IPS-18a (cell line): ENCODE results near the gene SGTA.

ENCODE experiments used
- H3K27ac ChIP-seq: one replicate; pipeline ENCODE4 v1.5.1; 2013; ENCODE audit warnings: low read length
- H3K27me3 ChIP-seq: one replicate; pipeline ENCODE4 v1.6.1; 2013; ENCODE audit warnings: mild to moderate bottlenecking, low read length; ENCODE audit not compliant: control insufficient read depth, insufficient read depth
- H3K36me3 ChIP-seq: one replicate; pipeline ENCODE4 v1.6.1; 2013; ENCODE audit warnings: low read depth, low read length; ENCODE audit not compliant: control insufficient read depth
- H3K4me1 ChIP-seq: one replicate; pipeline ENCODE4 v1.6.1; 2013; ENCODE audit warnings: low read depth, low read length; ENCODE audit not compliant: control insufficient read depth
- H3K4me3 ChIP-seq: one replicate; pipeline ENCODE4 v1.5.1; 2013; ENCODE audit warnings: low read length
- H3K9ac ChIP-seq: one replicate; pipeline ENCODE4 v1.6.1; 2013; ENCODE audit warnings: mild to moderate bottlenecking, low read length, moderate library complexity
- H3K9me3 ChIP-seq: one replicate; pipeline ENCODE4 v1.6.1; 2013; ENCODE audit warnings: low read depth, low read length; ENCODE audit not compliant: control insufficient read depth

SGTA gene

DNA sequence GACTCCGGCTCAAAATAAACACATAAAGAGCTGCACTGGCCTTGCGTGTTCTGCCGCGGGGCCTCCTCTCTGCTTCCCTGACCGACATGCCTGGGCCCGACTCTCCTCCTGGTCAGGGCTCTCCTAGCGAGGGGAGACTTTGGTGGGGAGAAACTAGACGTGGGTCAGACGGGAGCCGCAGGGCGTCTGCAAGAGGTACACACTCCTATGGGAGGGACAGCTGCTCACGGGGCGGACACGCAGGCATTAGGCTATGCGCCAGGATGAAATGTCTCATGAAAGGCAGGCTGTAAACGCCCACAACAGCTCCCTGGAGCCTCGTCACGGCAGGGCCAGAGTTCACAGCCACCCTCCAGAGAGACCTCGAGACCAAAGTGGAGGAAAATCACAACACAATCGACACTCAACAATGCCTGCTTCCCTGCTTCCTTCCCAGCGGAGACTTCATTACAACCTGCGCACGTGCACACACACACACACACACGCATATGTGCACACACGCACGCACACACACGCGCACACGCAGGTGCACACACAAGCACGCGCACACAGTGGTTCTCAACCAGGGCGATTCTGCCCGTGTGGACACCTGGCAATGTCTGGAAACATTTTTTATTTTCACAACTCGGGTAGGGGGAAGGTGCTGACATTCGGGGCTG lies 49.0 kb downstream of the SGTA start:
- peaks cover 9% of the 10 kb centered on the region for H3K36me3 ChIP-seq
- no peak overlapping the region for H3K9ac ChIP-seq
- no peak overlapping the region for H3K27ac ChIP-seq

DNA sequence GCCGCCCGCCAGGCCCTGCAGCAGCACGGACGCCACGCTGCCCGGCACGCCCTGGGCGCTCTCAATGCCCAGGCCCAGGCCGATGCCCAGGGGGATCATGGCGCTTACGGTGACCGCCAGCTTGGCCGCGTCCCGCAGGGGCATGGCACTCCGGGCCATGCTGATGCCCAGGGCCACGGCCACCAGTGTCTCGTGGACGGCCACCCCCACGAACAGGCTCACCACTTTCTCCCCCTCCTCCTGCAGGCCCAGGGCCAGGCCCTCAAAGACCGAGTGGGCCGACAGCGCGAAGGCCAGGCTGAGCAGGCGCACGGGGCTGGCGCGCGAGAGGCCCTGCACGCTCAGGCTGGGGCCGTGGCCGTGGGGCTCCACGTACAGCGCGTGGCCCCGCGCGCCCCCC lies 50.2 kb downstream of the SGTA start:
- H3K4me1 ChIP-seq: no peaks in the 10 kb centered on the region
- no peak overlapping the region for H3K27ac ChIP-seq
- peaks cover 9% of the 10 kb centered on the region for H3K36me3 ChIP-seq
- no peak overlapping the region for H3K9ac ChIP-seq
- H3K27me3 ChIP-seq: peaks cover 4% of the 10 kb centered on the region
- H3K9me3 ChIP-seq: no peaks in the 10 kb centered on the region
- H3K4me3 ChIP-seq: no peak overlapping the region

More for the DNA sequence above, 49.0 kb downstream of the SGTA start:
- H3K9me3 ChIP-seq: no peaks in the 10 kb centered on the region
- H3K4me1 ChIP-seq: no peaks in the 10 kb centered on the region
- H3K27me3 ChIP-seq: no peaks in the 10 kb centered on the region
- H3K4me3 ChIP-seq: no peak overlapping the region

- H3K36me3 ChIP-seq: peaks cover 9% of the 10 kb centered on the region
- no peak overlapping the region for H3K9ac ChIP-seq
- H3K4me1 ChIP-seq: no peaks in the 10 kb centered on the region
- peaks cover 10% of the 10 kb centered on the region for H3K27me3 ChIP-seq
- H3K9me3 ChIP-seq: no peaks in the 10 kb centered on the region
- no peak overlapping the region for H3K27ac ChIP-seq
- H3K4me3 ChIP-seq: no peak overlapping the region
These were observed 50.8 kb downstream of the SGTA start for GRCh38 chr19:2732157-2732725.

DNA sequence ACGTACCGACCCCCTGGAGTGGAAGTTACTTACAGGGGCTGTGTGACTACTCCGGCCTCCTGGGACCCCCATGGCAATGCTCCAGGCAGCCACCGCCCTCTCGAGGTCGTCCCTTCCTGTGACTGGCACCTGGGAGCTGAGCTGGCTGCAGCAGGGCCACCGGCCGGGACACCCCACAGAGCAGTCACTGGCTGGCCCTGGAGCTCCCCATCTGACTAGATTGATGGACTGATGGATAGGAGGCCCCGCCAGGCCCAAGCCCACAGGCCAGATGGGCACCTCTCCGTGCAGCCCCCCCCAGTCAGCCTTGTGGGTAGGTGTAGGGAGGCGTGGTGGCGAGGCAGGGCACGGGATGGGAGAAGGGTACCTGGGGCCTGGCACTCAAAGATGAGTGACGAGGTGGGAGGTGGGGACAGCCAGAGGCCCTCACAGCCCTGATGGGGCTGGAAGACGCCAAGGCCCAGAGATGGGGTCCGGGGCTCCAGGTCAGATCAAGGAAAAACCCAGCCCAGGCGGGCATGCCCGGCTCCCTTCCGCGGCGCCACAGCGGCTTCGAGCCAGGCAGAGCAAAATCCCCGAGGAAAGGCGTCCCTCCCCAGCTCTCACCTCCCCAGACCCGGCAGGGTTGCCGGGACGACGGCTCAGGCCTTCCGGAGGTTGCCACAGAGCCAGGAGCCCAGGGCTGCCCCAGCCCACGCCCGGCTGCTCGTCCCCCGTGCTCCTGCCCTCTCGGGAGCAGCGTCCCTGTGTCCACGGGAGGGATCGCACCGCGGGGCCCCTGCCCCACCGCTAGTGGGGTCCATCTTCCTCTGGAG lies 51.7 kb downstream of the SGTA start:
- peaks cover 13% of the 10 kb centered on the region for H3K27me3 ChIP-seq
- H3K27ac ChIP-seq: no peak overlapping the region
- peaks cover 4% of the 10 kb centered on the region for H3K36me3 ChIP-seq
- no peak overlapping the region for H3K9ac ChIP-seq
- H3K9me3 ChIP-seq: no peaks in the 10 kb centered on the region
- H3K4me3 ChIP-seq: no peak overlapping the region
- no peaks in the 10 kb centered on the region for H3K4me1 ChIP-seq

DNA sequence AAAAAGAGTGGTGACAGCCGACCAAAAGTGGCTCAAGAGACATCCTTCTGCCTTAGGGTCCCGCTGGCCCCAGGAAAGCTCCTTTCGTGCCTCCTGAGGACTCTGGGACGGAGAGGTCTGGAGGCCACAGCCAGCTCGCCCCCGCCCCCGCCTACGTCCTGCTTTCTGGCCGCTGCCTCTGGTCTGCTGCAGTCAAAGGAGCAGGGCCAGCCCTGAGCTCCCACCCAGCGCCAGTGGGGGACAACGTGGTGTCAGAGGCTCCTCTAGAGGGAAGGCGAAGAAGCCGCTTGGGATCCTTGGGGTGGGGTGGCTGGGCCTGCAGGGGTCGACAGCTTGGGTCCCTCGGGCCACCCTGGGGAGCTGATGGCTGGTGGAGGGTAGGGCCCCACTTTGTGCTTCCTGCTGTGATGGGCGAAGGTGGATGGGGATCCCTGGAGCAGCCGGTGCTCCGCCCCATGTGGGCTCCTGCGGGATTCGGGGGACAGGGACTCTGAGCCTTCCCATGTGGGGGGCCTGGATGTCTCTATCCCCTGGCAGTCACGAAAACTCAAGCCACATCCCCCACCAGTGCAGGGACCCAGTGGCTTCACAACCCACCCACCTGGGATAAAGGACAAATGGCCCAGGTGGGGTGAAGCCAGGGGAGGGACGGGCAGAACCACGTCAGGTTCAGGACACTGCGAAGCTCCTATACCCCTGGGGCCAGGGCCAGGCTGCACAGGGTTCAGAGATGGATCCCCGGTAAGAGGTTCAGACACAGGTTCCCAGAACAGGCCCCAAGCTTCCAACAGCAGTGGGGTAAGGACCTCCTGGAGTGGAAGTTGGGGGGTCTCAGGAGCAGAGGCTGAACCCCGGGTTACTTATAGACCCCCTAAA lies 52.9 kb downstream of the SGTA start:
- H3K27me3 ChIP-seq: peaks cover 13% of the 10 kb centered on the region
- no peaks in the 10 kb centered on the region for H3K9me3 ChIP-seq
- H3K4me1 ChIP-seq: no peaks in the 10 kb centered on the region
- H3K4me3 ChIP-seq: no peak overlapping the region
- no peak overlapping the region for H3K27ac ChIP-seq
- no peak overlapping the region for H3K9ac ChIP-seq
- H3K36me3 ChIP-seq: no peaks in the 10 kb centered on the region

DNA sequence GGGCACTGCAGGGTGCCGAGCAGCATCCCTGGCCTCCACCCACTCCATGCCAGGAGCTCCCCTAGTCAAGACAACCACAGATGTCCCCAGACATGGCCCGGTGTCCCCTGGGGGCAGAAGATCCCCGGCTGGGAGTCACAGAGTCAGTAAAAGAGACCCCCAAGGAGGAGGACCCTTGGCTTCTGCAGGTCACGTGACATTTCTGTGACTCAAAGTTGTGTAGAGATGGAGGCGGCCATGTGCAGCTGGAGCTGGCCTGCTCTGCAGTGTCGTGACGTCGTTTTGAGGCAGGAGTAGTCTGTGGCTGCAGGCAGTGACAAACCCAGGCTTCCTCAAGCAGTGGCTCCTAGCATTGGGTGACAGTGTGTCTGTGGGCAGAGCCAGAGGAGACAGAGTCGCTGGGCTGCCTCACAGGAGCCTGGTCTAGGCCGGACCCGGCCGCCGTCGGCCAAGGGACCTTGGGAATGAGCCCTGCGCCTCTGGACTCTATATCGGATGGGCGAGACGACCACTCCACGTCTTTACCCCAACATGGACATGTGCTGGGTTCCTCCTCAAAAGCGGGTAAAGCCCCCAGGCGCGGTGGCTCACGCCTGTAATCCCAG lies 54.2 kb downstream of the SGTA start:
- H3K9ac ChIP-seq: no peak overlapping the region
- no peaks in the 10 kb centered on the region for H3K36me3 ChIP-seq
- no peaks in the 10 kb centered on the region for H3K4me1 ChIP-seq
- no peak overlapping the region for H3K4me3 ChIP-seq
- no peak overlapping the region for H3K27ac ChIP-seq
- peaks cover 13% of the 10 kb centered on the region for H3K27me3 ChIP-seq
- no peaks in the 10 kb centered on the region for H3K9me3 ChIP-seq

GRCh38 chr19:2727640-2727944 lies 55.5 kb downstream of the SGTA start:
- Histone ChIP-seq H3K9me3 (no peaks in the 10 kb centered on the region), H3K36me3 (no peaks in the 10 kb centered on the region), H3K27me3 (peaks cover 13% of the 10 kb centered on the region), H3K9ac (no peak overlapping the region), H3K27ac (no peak overlapping the region), H3K4me1 (no peaks in the 10 kb centered on the region), H3K4me3 (no peak overlapping the region)

GRCh38 chr19:2726904-2727639 lies 56.0 kb downstream of the SGTA start:
- H3K27ac ChIP-seq: no peak overlapping the region
- no peak overlapping the region for H3K9ac ChIP-seq
- H3K9me3 ChIP-seq: no peaks in the 10 kb centered on the region
- no peak overlapping the region for H3K4me3 ChIP-seq
- H3K36me3 ChIP-seq: no peaks in the 10 kb centered on the region
- no peaks in the 10 kb centered on the region for H3K4me1 ChIP-seq
- H3K27me3 ChIP-seq: peaks cover 18% of the 10 kb centered on the region

GRCh38 chr19:2726160-2726855 lies 56.8 kb downstream of the SGTA start:
- Histone ChIP-seq H3K36me3 (no peaks in the 10 kb centered on the region), H3K27me3 (peaks cover 23% of the 10 kb centered on the region), H3K9me3 (no peaks in the 10 kb centered on the region), H3K4me3 (no peak overlapping the region), H3K9ac (no peak overlapping the region), H3K4me1 (no peaks in the 10 kb centered on the region), H3K27ac (no peak overlapping the region)

- H3K9me3 ChIP-seq: no peaks in the 10 kb centered on the region
- H3K36me3 ChIP-seq: no peaks in the 10 kb centered on the region
- no peak overlapping the region for H3K9ac ChIP-seq
- H3K4me3 ChIP-seq: no peak overlapping the region
- peaks cover 6% of the 10 kb centered on the region for H3K4me1 ChIP-seq
- H3K27me3 ChIP-seq: peaks cover 23% of the 10 kb centered on the region
- H3K27ac ChIP-seq: no peak overlapping the region
These were observed 58.9 kb downstream of the SGTA start for GRCh38 chr19:2724148-2724557.
